Fibroblast of lung (primary cell): ENCODE results near the gene PCED1A. TPM values are rescaled to one million over a fixed set of nuclear protein-coding genes. Genes with fewer than 3 reads are reported as not detected.

Experiments used
- DNase-seq, 2 donors: peaks; one replicate each; pipeline versions ENCODE4 v3.0.0 to v3.0.0-alpha.2; 2010; ENCODE audit warnings: low read depth in 2 of 2
- H2AFZ ChIP-seq: 2 replicates; pipeline ENCODE4 v1.5.1; 2012; ENCODE audit warnings: low read length, control low read depth, inconsistent platforms
- H3K27ac ChIP-seq: 2 replicates; pipeline ENCODE4 v1.5.1; 2011; ENCODE audit warnings: low read length, control low read depth; ENCODE audit not compliant: insufficient read depth
- H3K27me3 ChIP-seq: 2 replicates; pipeline ENCODE4 v1.5.1; 2011; ENCODE audit warnings: mild to moderate bottlenecking, low read length; ENCODE audit not compliant: control insufficient read depth, insufficient read depth
- H3K36me3 ChIP-seq: 2 replicates; pipeline ENCODE4 v1.5.1; 2011; ENCODE audit warnings: low read length; ENCODE audit not compliant: control insufficient read depth, insufficient read depth
- H3K4me1 ChIP-seq: 2 replicates; pipeline ENCODE4 v1.5.1; 2011; ENCODE audit warnings: low read length; ENCODE audit not compliant: control insufficient read depth, insufficient read depth; ENCODE audit errors: extremely low read depth
- H3K4me2 ChIP-seq: 2 replicates; pipeline ENCODE4 v1.5.1; 2011; ENCODE audit warnings: low read length, control low read depth; ENCODE audit not compliant: insufficient read depth; ENCODE audit errors: extremely low read depth
- H3K4me3 ChIP-seq, 4 experiments: fragments of 200-600 bp in 1 of 4; sonication (generic) in 1 of 4; replicated peaks in 1 of 4; 2 replicates each; pipeline ENCODE4 v1.5.1; 2011 to 2016; ENCODE audit warnings: low read length in 4 of 4, low read depth in 3 of 4, mild to moderate bottlenecking in 3 of 4, control low read depth in 2 of 4, inconsistent platforms in 1 of 4, mixed read lengths in 1 of 4; ENCODE audit not compliant: insufficient read depth in 1 of 4; ENCODE audit errors: control extremely low read depth in 1 of 4
- H3K79me2 ChIP-seq: 2 replicates; pipeline ENCODE4 v1.5.1; 2012; ENCODE audit warnings: mild to moderate bottlenecking, low read length, inconsistent platforms; ENCODE audit not compliant: control insufficient read depth, insufficient read depth
- H3K9ac ChIP-seq: 2 replicates; pipeline ENCODE4 v1.5.1; 2011; ENCODE audit warnings: mild to moderate bottlenecking, low read length, control low read depth; ENCODE audit not compliant: insufficient read depth
- H3K9me3 ChIP-seq: 2 replicates; pipeline ENCODE4 v1.5.1; 2012; ENCODE audit warnings: low read depth, low read length; ENCODE audit not compliant: control insufficient read depth, insufficient read depth
- H4K20me1 ChIP-seq: 2 replicates; pipeline ENCODE4 v1.5.1; 2011; ENCODE audit warnings: low read length; ENCODE audit not compliant: control insufficient read depth, insufficient read depth; ENCODE audit errors: extremely low read depth
- EZH2 ChIP-seq: IDR thresholded peaks from 2 replicates; pipeline ENCODE4 v1.5.1; 2012; ENCODE audit warnings: low read length, control low read depth, mild to moderate bottlenecking; ENCODE audit errors: missing control alignments
- polyA plus RNA-seq, 2 donors: library from polyadenylated mRNA; depleted of rRNA in 1 of 2; stranded (reverse) in 1 of 2; unstranded in 1 of 2; fragments of >200 nt; gene quantifications; 2 replicates each; pipeline ENCODE4 v1.2.1, GENCODE V29; 2011 to 2012; ENCODE audit warnings: missing spikeins in 1 of 2
- total RNA-seq: library from RNA; depleted of rRNA; stranded (reverse); fragments of >200 nt; gene quantifications from 2 replicates; pipeline ENCODE4 v1.2.1, GENCODE V29; 2014
- TF ChIP-seq, protein P1 (sequence below), 2 donors: IDR thresholded peaks in 1 of 2; conservative IDR thresholded peaks in 1 of 2; 1 replicate in 1 of 2; 2 replicates in 1 of 2; pipeline ENCODE4 v1.5.1; 2011 to 2012; ENCODE audit warnings: low read length in 2 of 2, control low read depth in 1 of 2, inconsistent platforms in 1 of 2, low read depth in 1 of 2, mild to moderate bottlenecking in 1 of 2

The PCED1A gene
- total and polyA plus RNA-seq, 2 donors (not counting 1 experiment from before 2014, with no cell fraction given) = 16.4 to 26.4 TPM

- H3K27me3 ChIP-seq = peaks cover 43% of the 10 kb centered on the region
- H3K27ac ChIP-seq = no peak overlapping the region
- no peak overlapping the region for H3K4me2 ChIP-seq
- no peak overlapping the region for H3K9ac ChIP-seq
- TF ChIP-seq, protein P1, sequence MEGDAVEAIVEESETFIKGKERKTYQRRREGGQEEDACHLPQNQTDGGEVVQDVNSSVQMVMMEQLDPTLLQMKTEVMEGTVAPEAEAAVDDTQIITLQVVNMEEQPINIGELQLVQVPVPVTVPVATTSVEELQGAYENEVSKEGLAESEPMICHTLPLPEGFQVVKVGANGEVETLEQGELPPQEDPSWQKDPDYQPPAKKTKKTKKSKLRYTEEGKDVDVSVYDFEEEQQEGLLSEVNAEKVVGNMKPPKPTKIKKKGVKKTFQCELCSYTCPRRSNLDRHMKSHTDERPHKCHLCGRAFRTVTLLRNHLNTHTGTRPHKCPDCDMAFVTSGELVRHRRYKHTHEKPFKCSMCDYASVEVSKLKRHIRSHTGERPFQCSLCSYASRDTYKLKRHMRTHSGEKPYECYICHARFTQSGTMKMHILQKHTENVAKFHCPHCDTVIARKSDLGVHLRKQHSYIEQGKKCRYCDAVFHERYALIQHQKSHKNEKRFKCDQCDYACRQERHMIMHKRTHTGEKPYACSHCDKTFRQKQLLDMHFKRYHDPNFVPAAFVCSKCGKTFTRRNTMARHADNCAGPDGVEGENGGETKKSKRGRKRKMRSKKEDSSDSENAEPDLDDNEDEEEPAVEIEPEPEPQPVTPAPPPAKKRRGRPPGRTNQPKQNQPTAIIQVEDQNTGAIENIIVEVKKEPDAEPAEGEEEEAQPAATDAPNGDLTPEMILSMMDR (conservative IDR thresholded peaks at IDR 0.05 in 1 of 2, IDR thresholded peaks at IDR 0.05 in 1 of 2; ENCODE audit: low read depth in 1 of 2, low read length in 2 of 2) = no peak
- no peak for TF ChIP-seq EZH2
- H3K79me2 ChIP-seq = no peaks in the 10 kb centered on the region
- H3K36me3 ChIP-seq = no peaks in the 10 kb centered on the region
- no peaks in the 10 kb centered on the region for H3K9me3 ChIP-seq
- no peak overlapping the region for H3K4me3 ChIP-seq
- H2AFZ ChIP-seq = no peak overlapping the region
- no peaks in the 10 kb centered on the region for H4K20me1 ChIP-seq
- H3K4me1 ChIP-seq = peaks cover 2% of the 10 kb centered on the region
- no peak for DNase-seq
These were observed 41.6 kb downstream of the PCED1A start for GRCh38 chr20:2798814-2799213.

DNA sequence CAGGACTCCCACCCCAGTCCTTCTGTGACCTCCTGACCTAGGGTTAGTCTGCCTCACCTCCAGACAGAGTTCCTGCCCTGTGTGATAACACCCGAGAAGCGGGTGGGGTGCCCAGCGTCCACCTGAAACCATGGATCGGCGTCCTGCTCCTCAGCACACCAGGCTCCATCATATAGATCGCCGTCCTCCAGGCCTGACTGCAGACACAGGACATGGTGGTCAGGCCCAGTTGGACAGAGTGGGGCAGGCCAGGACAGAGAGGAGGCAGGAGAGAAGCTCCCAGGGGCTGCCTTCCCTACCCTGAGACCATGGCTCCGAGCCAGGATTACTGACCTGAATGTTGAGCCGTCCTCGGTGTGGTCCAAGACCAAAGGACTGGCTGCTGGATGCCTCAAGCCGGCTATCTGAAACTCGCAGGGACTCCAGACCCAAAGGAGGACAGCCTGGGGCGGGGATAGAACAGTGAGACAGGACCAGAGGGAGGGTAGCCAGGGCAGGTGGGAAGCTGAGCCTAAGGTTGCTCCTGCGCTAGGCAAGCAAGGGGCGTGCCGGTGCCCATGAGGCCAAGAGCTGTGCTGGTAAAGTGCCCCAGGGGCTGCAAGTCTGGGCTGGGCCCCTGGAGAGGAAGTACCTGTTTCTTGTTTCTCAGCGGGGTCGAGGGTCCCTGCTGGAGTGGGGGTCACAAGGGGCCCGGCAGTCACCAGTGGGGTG lies 42.2 kb downstream of the PCED1A start:
- Histone ChIP-seq H3K4me2 (no peak overlapping the region), H3K9ac (no peak overlapping the region), H3K79me2 (no peaks in the 10 kb centered on the region), H3K4me3 (no peak overlapping the region), H3K27ac (no peak overlapping the region), H3K36me3 (no peaks in the 10 kb centered on the region), H4K20me1 (no peaks in the 10 kb centered on the region), H3K4me1 (peaks cover 2% of the 10 kb centered on the region), H2AFZ (no peak overlapping the region), H3K27me3 (peaks cover 44% of the 10 kb centered on the region), H3K9me3 (no peaks in the 10 kb centered on the region)
- DNase-seq = no peak
- TF ChIP-seq EZH2 = no peak
- TF ChIP-seq, protein P1 (conservative IDR thresholded peaks at IDR 0.05 in 1 of 2, IDR thresholded peaks at IDR 0.05 in 1 of 2; ENCODE audit: low read depth in 1 of 2, low read length in 2 of 2) = no peak

DNA sequence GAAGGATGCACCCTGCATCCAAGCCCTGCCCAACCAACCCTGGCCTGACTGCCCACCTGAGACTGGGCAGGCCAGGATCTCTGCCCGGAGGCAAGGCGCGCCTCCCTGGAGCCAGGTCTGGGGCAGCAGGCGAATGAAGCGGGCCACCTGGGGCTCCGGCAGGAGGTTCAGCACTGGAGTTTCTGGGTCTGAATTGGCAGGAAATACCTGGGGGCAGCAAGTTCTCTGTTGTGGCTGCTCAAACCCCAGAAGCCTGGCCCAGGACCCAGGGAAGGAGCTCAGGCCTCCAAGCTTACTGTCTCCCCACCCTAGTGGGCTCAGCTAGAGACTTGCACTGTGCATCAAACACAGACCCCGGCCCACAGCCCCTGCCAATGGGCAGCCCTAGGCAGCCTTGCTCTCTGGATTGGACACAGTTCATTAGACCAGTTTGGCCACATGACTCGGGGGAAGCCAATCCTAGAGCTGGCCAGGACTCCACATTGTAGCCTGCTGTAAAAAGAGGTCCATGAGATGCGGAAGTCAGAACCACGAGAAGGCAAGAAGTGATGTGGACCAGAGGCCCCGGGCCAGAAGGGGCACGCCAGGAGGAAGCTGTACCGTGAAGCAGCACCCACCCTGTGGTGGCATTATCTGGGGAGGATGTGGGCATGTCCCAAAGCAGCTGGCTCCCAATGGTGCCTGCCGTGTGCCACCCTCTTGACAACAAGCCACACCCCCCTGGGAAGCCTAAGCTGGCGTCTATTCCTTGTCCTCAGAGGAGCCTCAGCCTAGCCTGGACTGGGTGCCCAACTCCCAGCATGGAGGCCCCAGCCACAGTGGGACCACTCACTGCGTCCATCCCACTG lies 43.1 kb downstream of the PCED1A start:
- Histone ChIP-seq H3K9ac (no peak overlapping the region), H3K36me3 (no peaks in the 10 kb centered on the region), H3K4me1 (peaks cover 2% of the 10 kb centered on the region), H4K20me1 (no peaks in the 10 kb centered on the region), H3K27ac (no peak overlapping the region), H3K4me2 (no peak overlapping the region), H3K79me2 (no peaks in the 10 kb centered on the region), H3K27me3 (peaks cover 40% of the 10 kb centered on the region), H2AFZ (no peak overlapping the region), H3K9me3 (no peaks in the 10 kb centered on the region), H3K4me3 (no peak overlapping the region)
- no peak for TF ChIP-seq EZH2
- TF ChIP-seq, protein P1 (conservative IDR thresholded peaks at IDR 0.05 in 1 of 2, IDR thresholded peaks at IDR 0.05 in 1 of 2; ENCODE audit: low read depth in 1 of 2, low read length in 2 of 2) = no peak
- DNase-seq = no peak
